ENCODE data around the gene PCDH9. TPM values are rescaled to one million over a fixed set of nuclear protein-coding genes. Genes with fewer than 3 reads are reported as not detected.

Gene PCDH9
- total and polyA plus RNA-seq, 11 donors, result 3.0 to 39.6 (median 21.6) TPM

DNA sequence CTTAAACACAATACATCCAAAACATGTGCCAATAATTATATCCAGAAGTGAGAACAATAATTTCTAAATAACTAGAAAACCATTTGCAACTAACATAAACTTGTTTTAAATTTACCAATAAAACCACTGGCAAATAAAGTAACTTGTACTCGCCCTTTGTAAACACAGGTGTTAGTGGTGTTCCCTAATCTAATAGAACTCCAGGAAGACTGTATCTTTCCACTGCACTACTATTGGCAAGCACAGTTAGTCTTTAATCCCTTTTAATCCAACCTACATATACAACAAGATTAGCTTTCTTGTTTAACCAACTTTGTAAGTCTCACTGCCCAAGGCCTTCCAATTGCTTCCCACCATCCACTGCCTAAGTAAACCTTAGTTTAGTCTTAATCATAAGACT is 79.5 kb downstream of the PCDH9 start:
- no peak for TF ChIP-seq POLR2A (IDR thresholded peaks at IDR 0.05)
- TF ChIP-seq, protein P1, sequence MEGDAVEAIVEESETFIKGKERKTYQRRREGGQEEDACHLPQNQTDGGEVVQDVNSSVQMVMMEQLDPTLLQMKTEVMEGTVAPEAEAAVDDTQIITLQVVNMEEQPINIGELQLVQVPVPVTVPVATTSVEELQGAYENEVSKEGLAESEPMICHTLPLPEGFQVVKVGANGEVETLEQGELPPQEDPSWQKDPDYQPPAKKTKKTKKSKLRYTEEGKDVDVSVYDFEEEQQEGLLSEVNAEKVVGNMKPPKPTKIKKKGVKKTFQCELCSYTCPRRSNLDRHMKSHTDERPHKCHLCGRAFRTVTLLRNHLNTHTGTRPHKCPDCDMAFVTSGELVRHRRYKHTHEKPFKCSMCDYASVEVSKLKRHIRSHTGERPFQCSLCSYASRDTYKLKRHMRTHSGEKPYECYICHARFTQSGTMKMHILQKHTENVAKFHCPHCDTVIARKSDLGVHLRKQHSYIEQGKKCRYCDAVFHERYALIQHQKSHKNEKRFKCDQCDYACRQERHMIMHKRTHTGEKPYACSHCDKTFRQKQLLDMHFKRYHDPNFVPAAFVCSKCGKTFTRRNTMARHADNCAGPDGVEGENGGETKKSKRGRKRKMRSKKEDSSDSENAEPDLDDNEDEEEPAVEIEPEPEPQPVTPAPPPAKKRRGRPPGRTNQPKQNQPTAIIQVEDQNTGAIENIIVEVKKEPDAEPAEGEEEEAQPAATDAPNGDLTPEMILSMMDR (IDR thresholded peaks at IDR 0.05), result no peak
- WGBS, 4 donors, result 88 to 96% (median 91%) methylated on average over 1 of the region's 1 CpG
- Histone ChIP-seq H3K4me3 (no peak overlapping the region), H3K4me1 (peaks cover 0 to 33% (median 23%) of the 10 kb centered on the region in 12 donors), H3K9me3 (no peaks in the 10 kb centered on the region), H3K36me3 (no peaks in the 10 kb centered on the region), H3K27ac (no peak overlapping the region), H3K27me3 (no peaks in the 10 kb centered on the region)
- ATAC-seq, result no peak
- DNase-seq, result no peak
- intact Hi-C loops (cut with DNase I), result loop anchor here in 1 of 10 donors (2.0 kb wide), 1 partner anchor 62 kb away; no protein-coding TSS in a partner anchor

DNA sequence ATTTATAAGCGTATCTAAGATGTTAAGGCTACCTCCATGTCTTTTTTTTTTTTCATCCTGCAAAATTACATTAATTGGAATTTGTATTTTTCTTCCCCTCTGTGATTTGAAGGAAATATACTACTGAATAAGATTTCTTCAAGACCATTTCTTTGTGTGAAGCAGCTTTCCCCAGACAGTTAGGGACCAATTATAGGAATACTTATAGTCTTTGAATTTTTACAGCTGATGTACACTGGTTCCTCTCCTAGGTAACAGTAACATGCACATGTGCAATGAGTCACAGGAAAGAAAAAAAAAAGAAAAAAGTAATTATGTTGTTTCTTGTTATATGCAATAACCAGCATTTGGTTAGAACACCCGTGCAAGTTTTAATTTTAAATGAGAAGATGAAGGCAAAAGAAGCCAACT is 82.0 kb downstream of the PCDH9 start:
- 21 to 30% (median 26%) methylated on average over 2 of the region's 2 CpGs for WGBS, 4 donors
- H3K27ac ChIP-seq, result peak overlapping the region; percentile 27 to 91 (median 80)

DNA sequence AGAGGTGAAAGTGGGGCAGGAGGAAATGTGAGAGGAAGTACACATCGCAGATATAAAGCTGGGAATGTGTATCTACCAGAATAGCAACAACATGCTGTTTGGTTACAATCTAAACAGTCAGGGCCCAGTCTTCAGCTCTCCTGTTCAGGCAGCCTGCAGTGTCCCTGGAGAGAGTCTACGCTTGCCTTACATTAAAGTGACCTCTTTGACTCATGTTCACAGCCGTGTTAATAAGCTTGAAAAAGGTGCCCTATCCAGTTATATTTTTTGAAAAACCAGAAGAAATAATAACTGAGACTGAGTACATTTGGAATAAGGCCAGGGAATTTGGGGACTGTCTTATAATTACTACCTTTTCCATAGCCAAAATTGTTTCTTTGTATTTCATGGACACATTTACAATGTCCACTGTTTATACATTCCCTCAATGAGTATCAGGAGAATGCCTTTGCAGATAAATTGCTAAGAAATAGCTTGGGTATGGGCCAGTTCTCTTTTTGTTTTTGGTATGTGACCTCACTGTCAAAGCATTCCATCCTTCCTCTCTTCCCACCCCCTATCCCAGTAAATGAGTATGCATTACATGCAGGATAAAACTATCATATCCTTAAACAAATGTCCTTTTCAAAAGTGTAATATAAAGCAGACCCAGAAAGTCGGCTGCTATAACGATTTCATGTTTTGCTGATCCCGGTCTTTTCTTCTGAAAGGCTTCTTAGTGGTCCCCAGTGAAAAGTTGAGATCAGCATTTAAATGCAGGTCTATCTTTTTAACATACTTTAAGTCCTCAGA is 82.6 kb downstream of the PCDH9 start:
- intact Hi-C loops (cut with DNase I), result loop anchor here in 4 of 10 donors (5.0 kb wide), 3 partner anchors 50 to 85 kb away; partner anchors contain the start of gene PCDH9 (in 1 of the 4)
- peak in 1 of 5 donors; percentile 31 for DNase-seq
- Histone ChIP-seq H3K4me1 (peaks cover 0 to 49% (median 26%) of the 10 kb centered on the region in 12 donors), H3K36me3 (no peaks in the 10 kb centered on the region), H3K27me3 (no peaks in the 10 kb centered on the region), H3K9me3 (no peaks in the 10 kb centered on the region), H3K27ac (peak overlapping the region; percentile 27 to 91 (median 80)), H3K4me3 (peak overlapping the region in 8 of 12 donors; percentile 2 to 40 (median 22))
- 6 to 10% (median 8%) methylated on average over 6 of the region's 6 CpGs for WGBS, 4 donors
- ATAC-seq, result peak; percentile 85 to 94 (median 90)
- TF ChIP-seq, protein P1 (IDR thresholded peaks at IDR 0.05), result no peak
- TF ChIP-seq POLR2A (IDR thresholded peaks at IDR 0.05), result no peak

More for the DNA sequence above, 82.0 kb downstream of the PCDH9 start:
- no peaks in the 10 kb centered on the region for H3K9me3 ChIP-seq
- H3K4me3 ChIP-seq, result peak overlapping the region in 5 of 12 donors; percentile 2 to 40 (median 33)
- DNase-seq (no peak), ATAC-seq (peak in 2 of 4 donors; percentile 38 to 47)
- TF ChIP-seq, protein P1 (IDR thresholded peaks at IDR 0.05), result no peak
- no peak for TF ChIP-seq POLR2A (IDR thresholded peaks at IDR 0.05)
- H3K27me3 ChIP-seq, result no peaks in the 10 kb centered on the region
- intact Hi-C loops (cut with DNase I), result loop anchor here in 4 of 10 donors (5.0 kb wide), 3 partner anchors 51 to 84 kb away; partner anchors contain the start of gene PCDH9 (in 1 of the 4)
- no peaks in the 10 kb centered on the region for H3K36me3 ChIP-seq
- peaks cover 0 to 49% (median 26%) of the 10 kb centered on the region in 12 donors for H3K4me1 ChIP-seq

DNA sequence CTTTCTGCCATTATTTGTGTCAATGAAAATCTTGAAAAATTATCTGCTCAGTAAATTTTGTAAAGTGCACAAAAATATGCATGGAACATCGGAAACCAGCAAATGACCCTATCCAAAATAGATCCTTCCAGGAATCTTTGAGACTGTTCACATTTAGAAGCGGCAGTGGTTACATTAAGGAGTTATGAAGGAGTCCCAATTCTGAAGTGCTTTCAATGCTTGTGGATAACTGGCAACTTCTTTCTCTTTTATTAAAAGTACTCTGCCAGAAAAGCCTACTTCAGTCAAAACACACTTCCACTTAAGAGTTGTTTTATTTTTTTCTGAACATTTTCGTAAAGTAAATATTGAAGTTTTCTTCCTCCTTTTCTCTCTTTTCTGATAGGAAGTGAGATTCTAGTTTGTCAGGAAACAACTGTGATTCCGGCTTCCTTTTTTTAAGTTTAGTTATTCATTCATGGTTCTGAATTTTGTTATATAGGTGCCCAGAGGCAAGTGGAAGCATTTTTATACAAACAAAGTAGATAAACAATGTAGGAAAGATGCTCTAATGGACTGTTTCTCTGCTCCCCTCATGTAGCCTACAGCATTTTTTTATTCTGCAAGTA is 83.5 kb downstream of the PCDH9 start:
- H3K36me3 ChIP-seq, result no peaks in the 10 kb centered on the region
- H3K27ac ChIP-seq, result peak overlapping the region; percentile 27 to 91 (median 80)
- WGBS, 4 donors, result 28 to 47% (median 34%) methylated on average over 4 of the region's 4 CpGs
- DNase-seq, result no peak
- peaks cover 0 to 49% (median 26%) of the 10 kb centered on the region in 12 donors for H3K4me1 ChIP-seq
- no peak for ATAC-seq
- H3K4me3 ChIP-seq, result peak overlapping the region in 7 of 12 donors; percentile 2 to 40 (median 23)
- H3K9me3 ChIP-seq, result no peaks in the 10 kb centered on the region
- H3K27me3 ChIP-seq, result no peaks in the 10 kb centered on the region
- no peak for TF ChIP-seq POLR2A (IDR thresholded peaks at IDR 0.05)
- TF ChIP-seq, protein P1 (IDR thresholded peaks at IDR 0.05), result no peak
- intact Hi-C loops (cut with DNase I), result loop anchor here in 4 of 10 donors (5.0 kb wide), 3 partner anchors 49 to 86 kb away; partner anchors contain the start of gene PCDH9 (in 1 of the 4)

Measured in heart left ventricle (tissue), 16 donors.